Neuron (in vitro differentiated cells): ENCODE results near the gene PCNT.
"Not testable (repeated sequence)": the region's sequence is repeated elsewhere in the genome, so short reads cannot be mapped to it uniquely, and the experiment has no call there.

Experiments used
- H2AFZ ChIP-seq: one replicate; pipeline ENCODE4 v1.6.1; 2013; ENCODE audit warnings: low read depth, mild to moderate bottlenecking, inconsistent platforms, low read length, moderate library complexity
- H3K27me3 ChIP-seq: one replicate; pipeline ENCODE4 v1.6.1; 2013; ENCODE audit warnings: low read length; ENCODE audit not compliant: insufficient read depth
- H3K36me3 ChIP-seq: one replicate; pipeline ENCODE4 v1.6.1; 2013; ENCODE audit warnings: low read length; ENCODE audit not compliant: insufficient read depth
- H3K4me1 ChIP-seq: one replicate; pipeline ENCODE4 v1.6.1; 2013; ENCODE audit warnings: low read length; ENCODE audit not compliant: insufficient read depth
- H3K4me3 ChIP-seq: 2 replicates; pipeline ENCODE4 v1.5.1; 2013; ENCODE audit warnings: mild to moderate bottlenecking, low read length, moderate library complexity
- H3K9me3 ChIP-seq: one replicate; pipeline ENCODE4 v1.6.1; 2013; ENCODE audit warnings: low read length

PCNT gene

DNA sequence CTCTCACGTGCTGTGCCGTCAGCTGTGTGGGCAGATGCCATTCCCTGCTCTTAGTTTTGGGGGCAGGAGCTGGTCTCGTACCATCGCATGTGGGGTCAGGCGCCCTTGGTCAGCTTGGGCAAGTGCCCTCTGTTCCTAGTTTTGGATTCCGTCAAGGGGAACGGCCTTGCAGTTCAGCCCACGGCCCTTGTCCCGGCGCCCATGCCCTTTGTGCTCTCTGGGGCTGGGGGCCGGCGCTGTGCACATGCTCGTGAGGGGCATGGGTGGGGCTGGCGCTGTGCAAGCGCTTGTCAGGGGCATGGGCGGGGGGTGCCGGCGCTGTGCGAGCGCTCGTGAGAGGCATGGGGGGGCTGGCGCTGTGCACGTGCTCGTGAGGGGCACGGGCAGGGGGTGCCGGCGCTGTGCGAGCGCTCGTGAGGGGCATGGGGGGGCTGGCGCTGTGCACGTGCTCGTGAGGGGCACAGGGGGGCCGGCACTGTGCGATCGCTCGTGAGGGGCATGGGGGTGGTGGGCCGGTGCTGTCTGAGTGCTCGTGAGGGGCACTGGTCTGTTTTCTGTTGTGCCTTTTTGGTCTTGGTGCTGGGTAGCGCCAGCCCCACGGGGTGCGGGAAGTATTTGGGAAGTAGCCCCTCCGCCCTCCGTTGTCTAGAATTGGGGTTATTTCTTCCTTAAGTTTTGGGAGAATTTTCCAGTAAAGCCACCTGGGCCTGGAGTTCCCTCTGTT, 105.2 kb downstream of the PCNT start:
- H3K4me3 ChIP-seq, result no peak overlapping the region
- no peaks in the 10 kb centered on the region for H3K4me1 ChIP-seq
- no peaks in the 10 kb centered on the region for H3K27me3 ChIP-seq
- H3K36me3 ChIP-seq, result peaks cover 58% of the 10 kb centered on the region
- H3K9me3 ChIP-seq, result no peaks in the 10 kb centered on the region
- no peak overlapping the region for H2AFZ ChIP-seq

DNA sequence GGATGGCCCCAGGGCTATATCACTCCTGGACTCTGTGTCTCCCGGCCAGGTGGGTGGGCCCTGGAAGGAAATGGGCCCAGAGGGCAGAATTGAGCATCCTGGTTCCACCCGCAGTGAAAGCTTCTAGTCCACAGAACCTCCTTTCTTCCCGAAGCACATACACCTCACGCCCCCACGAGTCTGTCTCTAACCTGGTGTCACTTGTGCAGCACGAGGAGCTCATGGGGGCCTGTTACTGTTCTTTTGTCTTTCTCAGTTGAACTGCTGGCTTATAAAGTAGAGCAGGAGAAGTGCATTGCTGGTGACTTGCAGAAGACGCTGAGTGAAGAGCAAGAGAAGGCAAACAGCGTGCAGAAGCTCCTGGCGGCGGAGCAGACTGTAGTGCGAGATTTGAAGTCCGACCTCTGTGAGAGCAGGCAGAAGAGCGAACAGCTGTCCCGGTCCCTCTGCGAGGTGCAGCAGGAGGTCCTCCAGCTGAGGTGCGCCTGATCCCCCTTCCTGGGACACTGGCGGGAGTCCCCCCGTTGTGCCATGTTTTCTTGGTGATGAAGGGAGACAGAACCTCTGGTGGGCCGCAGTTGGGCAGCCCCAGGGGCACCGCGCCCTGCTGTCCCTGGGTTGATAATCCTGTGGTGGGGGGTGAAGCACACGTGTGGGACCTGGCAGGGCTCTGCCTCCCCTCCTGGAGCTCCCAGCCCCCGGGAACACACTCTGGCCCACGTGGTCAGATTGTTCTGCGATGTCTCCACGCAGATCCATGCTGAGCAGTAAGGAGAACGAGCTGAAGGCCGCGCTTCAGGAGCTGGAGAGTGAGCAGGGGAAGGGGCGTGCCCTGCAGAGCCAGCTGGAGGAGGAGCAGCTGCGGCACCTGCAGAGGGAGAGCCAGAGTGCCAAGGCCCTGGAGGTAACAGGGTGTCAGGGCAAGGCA, 106.1 kb downstream of the PCNT start:
- Histone ChIP-seq H2AFZ (no peak overlapping the region), H3K36me3 (peaks cover 67% of the 10 kb centered on the region), H3K9me3 (no peaks in the 10 kb centered on the region), H3K27me3 (no peaks in the 10 kb centered on the region), H3K4me1 (no peaks in the 10 kb centered on the region), H3K4me3 (no peak overlapping the region)

DNA sequence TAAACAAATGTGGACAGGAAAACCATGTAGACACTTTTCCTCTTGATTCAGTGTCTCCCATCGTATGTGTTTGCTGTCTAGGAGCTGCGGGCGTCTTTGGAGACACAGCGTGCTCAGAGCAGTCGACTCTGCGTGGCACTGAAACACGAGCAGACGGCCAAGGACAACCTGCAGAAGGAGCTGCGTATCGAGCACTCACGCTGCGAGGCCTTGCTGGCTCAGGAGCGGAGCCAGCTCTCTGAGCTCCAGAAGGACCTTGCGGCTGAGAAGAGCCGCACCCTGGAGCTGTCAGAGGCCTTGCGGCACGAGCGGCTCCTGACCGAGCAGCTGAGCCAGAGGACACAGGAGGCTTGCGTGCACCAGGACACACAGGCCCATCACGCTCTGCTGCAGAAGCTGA, 107.5 kb downstream of the PCNT start:
- H2AFZ ChIP-seq, result no peak overlapping the region
- no peak overlapping the region for H3K4me3 ChIP-seq
- no peaks in the 10 kb centered on the region for H3K27me3 ChIP-seq
- peaks cover 65% of the 10 kb centered on the region for H3K36me3 ChIP-seq
- no peaks in the 10 kb centered on the region for H3K4me1 ChIP-seq
- H3K9me3 ChIP-seq, result no peaks in the 10 kb centered on the region

DNA sequence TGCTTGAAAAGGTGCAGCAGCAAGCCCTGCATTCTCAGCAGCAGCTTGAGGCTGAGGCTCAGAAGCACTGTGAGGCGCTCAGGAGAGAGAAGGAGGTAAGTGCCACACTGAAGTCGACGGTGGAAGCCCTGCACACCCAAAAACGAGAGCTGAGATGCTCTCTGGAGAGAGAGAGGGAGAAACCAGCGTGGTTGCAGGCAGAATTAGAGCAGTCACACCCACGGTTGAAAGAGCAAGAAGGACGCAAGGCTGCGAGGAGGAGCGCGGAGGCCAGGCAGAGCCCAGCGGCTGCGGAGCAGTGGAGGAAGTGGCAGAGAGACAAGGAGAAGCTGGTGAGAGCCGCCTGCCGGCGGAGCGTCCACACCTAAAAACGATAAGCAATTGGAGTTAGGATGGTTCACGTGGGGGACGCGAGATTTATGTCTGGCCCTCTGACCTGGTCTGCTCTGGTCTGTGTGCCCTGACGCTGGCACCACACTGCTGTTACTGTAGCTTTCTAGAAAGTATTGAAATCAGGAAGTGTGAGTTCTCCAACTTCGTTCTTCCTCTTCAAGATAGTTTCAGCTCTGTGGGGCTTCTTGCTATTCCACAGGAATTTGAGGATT, 108.0 kb downstream of the PCNT start:
- no peaks in the 10 kb centered on the region for H3K9me3 ChIP-seq
- peaks cover 61% of the 10 kb centered on the region for H3K36me3 ChIP-seq
- no peaks in the 10 kb centered on the region for H3K27me3 ChIP-seq
- no peak overlapping the region for H2AFZ ChIP-seq
- H3K4me1 ChIP-seq, result peaks cover 2% of the 10 kb centered on the region
- H3K4me3 ChIP-seq, result no peak overlapping the region

DNA sequence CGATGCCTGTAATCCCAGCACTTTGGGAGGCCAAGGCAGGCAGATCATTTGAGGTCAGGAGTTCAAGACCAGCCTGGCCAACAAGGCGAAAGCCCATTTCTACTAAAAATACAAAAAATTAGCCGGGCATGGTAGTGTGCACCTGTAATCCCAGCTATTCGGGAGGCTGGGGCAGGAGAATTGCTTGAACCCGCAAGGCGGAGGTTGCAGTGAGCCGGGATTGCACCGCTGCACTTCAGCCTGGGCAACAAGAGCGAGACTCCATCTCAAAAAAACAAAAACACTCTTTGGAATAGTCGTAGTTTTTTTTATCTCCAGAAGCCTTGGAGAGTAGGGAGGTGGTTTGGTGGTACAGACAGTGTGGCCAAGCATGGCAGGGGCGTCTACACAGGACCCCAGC, 109.2 kb downstream of the PCNT start:
- H3K36me3 ChIP-seq, result peaks cover 68% of the 10 kb centered on the region
- H3K9me3 ChIP-seq, result not testable (repeated sequence)

DNA sequence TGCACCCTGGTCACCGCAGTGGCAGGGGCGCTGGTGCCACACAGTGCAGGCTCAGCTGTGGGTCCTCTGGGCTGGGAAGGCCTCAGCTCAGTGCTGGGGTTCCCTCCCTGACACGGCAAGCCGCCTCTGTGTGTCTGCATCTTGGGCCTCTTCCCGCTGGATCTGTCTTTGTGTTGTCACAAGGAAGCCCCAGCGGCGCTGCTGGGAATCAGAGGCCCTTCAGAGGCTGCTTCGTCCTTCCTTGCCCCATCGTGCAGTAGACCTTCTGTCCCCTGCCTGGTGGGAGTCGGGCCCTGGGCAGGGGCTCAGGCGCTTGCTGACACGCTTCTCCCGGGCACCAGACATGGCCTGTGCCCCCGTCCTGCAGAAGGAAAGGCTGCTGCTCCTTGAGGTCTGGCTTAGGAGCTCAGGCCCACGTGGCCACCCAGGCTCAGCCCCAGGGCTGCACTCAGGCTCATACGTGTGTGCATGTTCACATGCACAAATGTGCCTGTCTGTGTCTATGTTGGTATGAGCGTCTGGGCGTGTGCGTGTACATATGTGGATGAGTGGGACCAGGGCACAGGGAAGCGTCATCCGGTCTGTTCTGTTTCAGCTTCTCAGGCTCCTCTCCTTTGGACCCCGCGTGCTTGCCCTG, 110.5 kb downstream of the PCNT start:
- H3K9me3 ChIP-seq, result no peaks in the 10 kb centered on the region

More for the DNA sequence above, 109.2 kb downstream of the PCNT start:
- H3K4me3 ChIP-seq, H3K27me3 ChIP-seq, H2AFZ ChIP-seq, H3K4me1 ChIP-seq: not testable (repeated sequence)

DNA sequence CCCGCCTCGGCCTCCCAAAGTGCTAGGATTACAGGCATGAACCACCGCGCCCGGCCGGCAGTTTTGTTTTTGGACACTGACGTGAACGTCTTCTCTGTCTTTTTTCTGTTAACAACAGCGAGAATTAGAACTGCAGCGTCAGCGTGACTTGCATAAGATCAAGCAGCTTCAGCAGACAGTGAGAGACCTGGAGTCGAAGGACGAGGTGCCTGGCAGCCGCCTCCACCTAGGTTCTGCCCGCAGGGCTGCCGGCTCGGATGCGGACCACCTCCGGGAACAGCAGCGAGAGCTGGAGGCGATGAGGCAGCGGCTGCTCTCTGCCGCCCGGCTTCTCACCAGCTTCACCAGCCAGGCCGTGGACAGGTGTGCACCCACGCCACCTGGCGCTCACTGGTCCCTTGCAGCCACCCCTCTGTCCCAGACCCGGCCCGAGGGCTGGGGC, 111.9 kb downstream of the PCNT start:
- no peaks in the 10 kb centered on the region for H3K27me3 ChIP-seq
- no peak overlapping the region for H3K4me3 ChIP-seq
- H2AFZ ChIP-seq, result no peak overlapping the region
- peaks cover 6% of the 10 kb centered on the region for H3K4me1 ChIP-seq
- peaks cover 71% of the 10 kb centered on the region for H3K36me3 ChIP-seq
- H3K9me3 ChIP-seq, result no peaks in the 10 kb centered on the region

More for the DNA sequence above, 110.5 kb downstream of the PCNT start:
- Histone ChIP-seq H2AFZ (no peak overlapping the region), H3K27me3 (no peaks in the 10 kb centered on the region), H3K4me1 (peaks cover 6% of the 10 kb centered on the region), H3K36me3 (peaks cover 70% of the 10 kb centered on the region), H3K4me3 (no peak overlapping the region)

DNA sequence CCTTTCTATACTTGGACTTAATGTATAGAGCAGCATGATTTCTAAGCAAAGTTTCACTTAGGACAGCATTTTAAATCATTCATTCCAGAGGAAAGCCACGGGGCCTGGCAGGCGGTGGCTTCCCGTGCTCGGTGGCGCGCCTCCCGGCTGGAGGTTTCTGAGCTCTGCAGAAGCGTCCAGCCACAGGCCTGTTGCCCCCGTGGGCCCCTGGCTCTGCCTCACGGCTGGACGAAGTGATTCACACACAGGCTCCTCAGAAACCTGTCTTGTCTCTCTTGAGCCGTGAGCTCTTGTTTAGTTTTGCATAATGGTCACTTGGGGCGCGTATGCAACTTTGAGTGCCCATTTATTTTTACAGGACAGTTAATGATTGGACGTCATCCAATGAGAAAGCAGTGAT, 112.7 kb downstream of the PCNT start:
- H3K4me3 ChIP-seq, result no peak overlapping the region
- H3K27me3 ChIP-seq, result no peaks in the 10 kb centered on the region
- H3K4me1 ChIP-seq, result peaks cover 6% of the 10 kb centered on the region
- H3K36me3 ChIP-seq, result peaks cover 71% of the 10 kb centered on the region
- H2AFZ ChIP-seq, result no peak overlapping the region
- H3K9me3 ChIP-seq, result no peaks in the 10 kb centered on the region

DNA sequence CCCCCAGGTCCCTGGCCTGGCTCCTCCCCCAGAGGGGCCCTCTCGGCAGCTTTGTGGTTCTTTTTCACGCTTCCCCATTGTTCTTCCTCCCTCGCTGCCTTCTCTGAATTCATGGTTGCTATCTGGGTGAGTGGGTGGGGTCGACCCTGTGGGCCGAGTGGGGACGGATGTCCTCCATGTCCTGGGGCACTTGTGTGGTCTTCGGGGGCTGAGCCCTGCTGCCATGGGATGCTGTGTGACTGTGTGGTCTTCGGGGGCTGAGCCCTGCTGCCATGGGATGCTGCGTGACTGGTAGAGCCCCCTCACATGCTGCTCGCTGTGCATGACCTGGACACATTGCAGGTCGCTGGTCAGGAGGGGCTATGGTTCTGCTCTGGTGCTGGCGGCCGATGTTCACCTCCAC, 113.1 kb downstream of the PCNT start:
- H3K36me3 ChIP-seq, result peaks cover 71% of the 10 kb centered on the region

DNA sequence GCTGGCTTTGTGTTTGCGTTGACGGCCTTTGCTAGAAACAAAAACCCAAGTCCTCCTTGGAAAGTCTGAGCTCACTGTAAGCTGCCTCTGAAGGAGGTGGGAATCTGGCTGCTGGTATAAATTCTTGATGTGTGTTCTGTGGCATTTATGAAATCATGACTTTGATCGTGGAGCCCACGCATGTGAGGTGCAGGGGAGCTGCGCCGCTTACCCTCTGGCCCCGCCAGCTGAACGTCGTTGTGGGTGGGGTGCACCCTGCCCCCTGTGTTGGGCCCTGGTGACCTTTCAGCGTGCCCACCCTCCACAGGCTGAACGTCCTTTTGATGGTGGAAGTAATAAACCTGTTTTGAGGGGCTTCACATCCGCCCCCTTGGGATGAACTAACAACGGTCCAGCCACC, 113.6 kb downstream of the PCNT start:
- H3K36me3 ChIP-seq, result peaks cover 71% of the 10 kb centered on the region
- no peaks in the 10 kb centered on the region for H3K27me3 ChIP-seq
- H3K4me3 ChIP-seq, result no peak overlapping the region
- H3K4me1 ChIP-seq, result peaks cover 6% of the 10 kb centered on the region
- no peaks in the 10 kb centered on the region for H3K9me3 ChIP-seq
- no peak overlapping the region for H2AFZ ChIP-seq

More for the DNA sequence above, 113.1 kb downstream of the PCNT start:
- no peaks in the 10 kb centered on the region for H3K9me3 ChIP-seq
- no peak overlapping the region for H2AFZ ChIP-seq
- peaks cover 6% of the 10 kb centered on the region for H3K4me1 ChIP-seq
- H3K27me3 ChIP-seq, result no peaks in the 10 kb centered on the region
- H3K4me3 ChIP-seq, result no peak overlapping the region

DNA sequence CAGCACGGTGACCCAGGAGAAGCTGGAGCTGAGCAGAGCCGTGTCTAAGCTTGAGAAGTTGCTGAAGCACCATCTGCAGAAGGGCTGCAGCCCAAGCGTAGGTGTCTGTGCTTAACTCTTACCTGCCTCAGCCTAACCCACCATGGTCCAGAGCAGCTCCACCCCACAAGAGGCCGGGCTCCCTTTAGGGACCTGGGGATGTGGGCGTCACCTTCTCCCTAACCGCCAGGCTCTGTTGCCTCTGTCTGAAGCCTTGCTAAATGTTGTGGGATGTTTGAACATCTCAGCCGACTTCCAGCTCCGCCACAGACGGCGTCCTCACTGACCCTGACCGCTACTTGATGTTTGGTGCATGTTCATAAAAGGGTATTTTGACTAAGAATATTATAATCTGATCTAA, 114.3 kb downstream of the PCNT start:
- no peak overlapping the region for H2AFZ ChIP-seq
- no peak overlapping the region for H3K4me3 ChIP-seq
- peaks cover 75% of the 10 kb centered on the region for H3K36me3 ChIP-seq

DNA sequence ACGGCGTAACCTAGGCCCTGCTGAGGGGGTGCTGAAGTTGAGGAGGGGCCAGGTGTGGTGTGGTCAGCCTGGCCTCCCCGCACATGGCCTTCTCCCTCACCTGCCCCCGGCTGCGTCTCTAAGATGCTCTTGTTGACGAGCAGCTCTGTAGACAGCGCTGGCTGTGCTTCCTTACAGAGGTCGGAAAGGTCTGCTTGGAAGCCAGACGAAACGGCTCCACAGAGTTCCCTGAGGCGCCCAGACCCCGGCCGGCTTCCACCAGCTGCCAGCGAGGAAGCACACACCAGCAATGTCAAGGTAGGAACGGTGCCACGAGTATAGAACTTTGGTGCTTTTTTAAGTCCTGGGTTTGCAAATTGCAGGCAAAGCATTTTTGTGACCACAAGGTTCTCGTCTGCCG, 116.0 kb downstream of the PCNT start:
- H3K4me1 ChIP-seq, result peaks cover 6% of the 10 kb centered on the region
- H3K4me3 ChIP-seq, result no peak overlapping the region
- no peak overlapping the region for H2AFZ ChIP-seq
- H3K36me3 ChIP-seq, result peaks cover 77% of the 10 kb centered on the region
- no peaks in the 10 kb centered on the region for H3K9me3 ChIP-seq
- H3K27me3 ChIP-seq, result no peaks in the 10 kb centered on the region

More for the DNA sequence above, 114.3 kb downstream of the PCNT start:
- peaks cover 6% of the 10 kb centered on the region for H3K4me1 ChIP-seq
- H3K27me3 ChIP-seq, result no peaks in the 10 kb centered on the region
- no peaks in the 10 kb centered on the region for H3K9me3 ChIP-seq
